ENCODE data around the gene ASH1L.
"Not testable (repeated sequence)": the region's sequence is repeated elsewhere in the genome, so short reads cannot be mapped to it uniquely, and the experiment has no call there.

The ASH1L gene

GRCh38 chr1:155513300-155513916 lies 49.2 kb downstream of the ASH1L start:
- H3K4me3 ChIP-seq (replicated peaks; ENCODE audit: insufficient read depth, low read length): no peak overlapping the region
- H3K27me3 ChIP-seq (ENCODE audit: insufficient read depth, poor library complexity, severe bottlenecking): no peaks in the 10 kb centered on the region

GRCh38 chr1:155511385-155511784 lies 51.2 kb downstream of the ASH1L start:
- DNase-seq (ENCODE audit: low read depth in 1 of 2, low spot score in 1 of 2); H3K4me3 ChIP-seq (replicated peaks; ENCODE audit: insufficient read depth, low read length); H3K27me3 ChIP-seq (ENCODE audit: insufficient read depth, poor library complexity, severe bottlenecking); H3K27ac ChIP-seq (replicated peaks): not testable (repeated sequence)

More at GRCh38 chr1:155513300-155513916, 49.2 kb downstream of the ASH1L start:
- no peak overlapping the region for H3K27ac ChIP-seq (replicated peaks)
- no peak for DNase-seq (ENCODE audit: low read depth in 1 of 2, low spot score in 1 of 2)
- TF ChIP-seq, protein P1, sequence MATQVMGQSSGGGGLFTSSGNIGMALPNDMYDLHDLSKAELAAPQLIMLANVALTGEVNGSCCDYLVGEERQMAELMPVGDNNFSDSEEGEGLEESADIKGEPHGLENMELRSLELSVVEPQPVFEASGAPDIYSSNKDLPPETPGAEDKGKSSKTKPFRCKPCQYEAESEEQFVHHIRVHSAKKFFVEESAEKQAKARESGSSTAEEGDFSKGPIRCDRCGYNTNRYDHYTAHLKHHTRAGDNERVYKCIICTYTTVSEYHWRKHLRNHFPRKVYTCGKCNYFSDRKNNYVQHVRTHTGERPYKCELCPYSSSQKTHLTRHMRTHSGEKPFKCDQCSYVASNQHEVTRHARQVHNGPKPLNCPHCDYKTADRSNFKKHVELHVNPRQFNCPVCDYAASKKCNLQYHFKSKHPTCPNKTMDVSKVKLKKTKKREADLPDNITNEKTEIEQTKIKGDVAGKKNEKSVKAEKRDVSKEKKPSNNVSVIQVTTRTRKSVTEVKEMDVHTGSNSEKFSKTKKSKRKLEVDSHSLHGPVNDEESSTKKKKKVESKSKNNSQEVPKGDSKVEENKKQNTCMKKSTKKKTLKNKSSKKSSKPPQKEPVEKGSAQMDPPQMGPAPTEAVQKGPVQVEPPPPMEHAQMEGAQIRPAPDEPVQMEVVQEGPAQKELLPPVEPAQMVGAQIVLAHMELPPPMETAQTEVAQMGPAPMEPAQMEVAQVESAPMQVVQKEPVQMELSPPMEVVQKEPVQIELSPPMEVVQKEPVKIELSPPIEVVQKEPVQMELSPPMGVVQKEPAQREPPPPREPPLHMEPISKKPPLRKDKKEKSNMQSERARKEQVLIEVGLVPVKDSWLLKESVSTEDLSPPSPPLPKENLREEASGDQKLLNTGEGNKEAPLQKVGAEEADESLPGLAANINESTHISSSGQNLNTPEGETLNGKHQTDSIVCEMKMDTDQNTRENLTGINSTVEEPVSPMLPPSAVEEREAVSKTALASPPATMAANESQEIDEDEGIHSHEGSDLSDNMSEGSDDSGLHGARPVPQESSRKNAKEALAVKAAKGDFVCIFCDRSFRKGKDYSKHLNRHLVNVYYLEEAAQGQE (IDR thresholded peaks at IDR 0.05; ENCODE audit: insufficient replicate concordance, low read depth): no peak
- TF ChIP-seq POLR2AphosphoS5 (IDR thresholded peaks at IDR 0.05; ENCODE audit: low read depth) (no peak), CTCF (IDR thresholded peaks at IDR 0.05; ENCODE audit: insufficient read depth, low read length) (no peak), SPI1 (IDR thresholded peaks at IDR 0.05; ENCODE audit: borderline replicate concordance, low read depth) (no peak), GABPA (IDR thresholded peaks at IDR 0.05; ENCODE audit: low read depth) (no peak)

DNA sequence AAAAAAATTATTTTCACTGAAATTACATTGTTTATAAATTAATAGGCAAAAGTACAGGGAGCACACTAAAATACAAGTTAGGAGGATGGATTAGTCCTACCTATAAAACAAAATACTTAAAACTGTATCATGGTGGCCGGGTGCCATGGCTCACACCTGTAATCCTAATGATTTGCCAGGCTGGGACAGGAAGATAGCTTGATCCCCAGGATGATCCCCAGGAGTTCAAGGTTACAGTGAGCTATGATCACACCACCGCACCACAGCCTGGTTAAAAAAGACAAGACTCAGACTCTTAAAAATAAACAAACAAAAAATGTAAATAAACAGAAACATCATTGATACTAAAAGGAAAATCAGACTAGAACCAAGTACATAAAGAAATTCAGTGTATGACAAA lies 53.5 kb downstream of the ASH1L start:
- no peaks in the 10 kb centered on the region for H3K27me3 ChIP-seq (ENCODE audit: insufficient read depth, poor library complexity, severe bottlenecking)
- TF ChIP-seq, protein P1 (IDR thresholded peaks at IDR 0.05; ENCODE audit: insufficient replicate concordance, low read depth): no peak
- TF ChIP-seq SPI1 (IDR thresholded peaks at IDR 0.05; ENCODE audit: borderline replicate concordance, low read depth): no peak
- no peak for TF ChIP-seq CTCF (IDR thresholded peaks at IDR 0.05; ENCODE audit: insufficient read depth, low read length)
- no peak for TF ChIP-seq POLR2AphosphoS5 (IDR thresholded peaks at IDR 0.05; ENCODE audit: low read depth)
- TF ChIP-seq GABPA (IDR thresholded peaks at IDR 0.05; ENCODE audit: low read depth): no peak
- no peak overlapping the region for H3K4me3 ChIP-seq (replicated peaks; ENCODE audit: insufficient read depth, low read length)
- no peak for DNase-seq (ENCODE audit: low read depth in 1 of 2, low spot score in 1 of 2)
- H3K27ac ChIP-seq (replicated peaks): no peak overlapping the region

DNA sequence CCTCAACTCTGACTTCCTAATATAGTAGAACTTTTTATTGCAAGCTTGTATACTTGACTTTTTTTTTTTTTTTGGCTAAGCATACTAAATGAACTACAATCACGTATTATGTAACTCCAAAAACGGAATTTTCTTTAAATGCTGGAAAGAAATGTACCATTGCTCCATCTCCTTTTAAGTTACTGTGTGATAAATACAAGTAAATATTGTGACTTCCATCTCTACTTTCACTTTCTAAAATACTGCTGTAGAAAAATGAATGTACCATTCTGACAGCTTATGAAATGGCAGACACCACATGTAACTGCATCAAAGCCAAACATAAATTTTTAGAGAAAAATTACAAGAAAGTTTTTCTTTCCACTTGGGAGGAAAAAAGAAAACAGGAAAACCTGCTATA lies 54.7 kb downstream of the ASH1L start:
- TF ChIP-seq, protein P1 (IDR thresholded peaks at IDR 0.05; ENCODE audit: insufficient replicate concordance, low read depth): no peak
- TF ChIP-seq CTCF (IDR thresholded peaks at IDR 0.05; ENCODE audit: insufficient read depth, low read length): no peak
- no peak for TF ChIP-seq GABPA (IDR thresholded peaks at IDR 0.05; ENCODE audit: low read depth)
- TF ChIP-seq SPI1 (IDR thresholded peaks at IDR 0.05; ENCODE audit: borderline replicate concordance, low read depth): no peak
- no peak for TF ChIP-seq POLR2AphosphoS5 (IDR thresholded peaks at IDR 0.05; ENCODE audit: low read depth)
- Histone ChIP-seq H3K4me3 (replicated peaks; ENCODE audit: insufficient read depth, low read length) (no peak overlapping the region), H3K27me3 (ENCODE audit: insufficient read depth, poor library complexity, severe bottlenecking) (no peaks in the 10 kb centered on the region), H3K27ac (replicated peaks) (no peak overlapping the region)
- no peak for DNase-seq (ENCODE audit: low read depth in 1 of 2, low spot score in 1 of 2)

DNA sequence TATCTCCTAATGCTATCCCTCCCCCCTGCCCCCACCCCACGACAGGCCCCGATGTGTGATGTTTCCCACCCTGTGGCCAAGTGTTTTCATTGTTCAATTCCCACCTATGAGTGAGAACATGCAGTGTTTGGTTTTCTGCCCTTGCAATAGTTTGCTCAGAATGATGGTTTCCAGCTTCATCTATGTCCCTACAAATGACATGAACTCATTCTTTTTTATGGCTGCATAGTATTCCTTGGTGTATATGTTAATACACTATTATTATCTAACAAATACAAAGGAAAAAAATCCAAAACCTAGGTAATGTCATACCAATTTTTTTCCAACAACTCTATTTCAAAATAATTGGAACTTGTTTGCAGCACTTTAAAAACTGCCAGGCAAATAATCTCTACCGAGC lies 56.6 kb downstream of the ASH1L start:
- H3K27ac ChIP-seq (replicated peaks); H3K27me3 ChIP-seq (ENCODE audit: insufficient read depth, poor library complexity, severe bottlenecking); DNase-seq (ENCODE audit: low read depth in 1 of 2, low spot score in 1 of 2); H3K4me3 ChIP-seq (replicated peaks; ENCODE audit: insufficient read depth, low read length): not testable (repeated sequence)
